NCI-H1105 treated with DMSO at 0.1 percent for 48 hours (cell line): Measurements from ENCODE around the gene FHOD1.

Source experiments
- DNase-seq: peaks from one replicate; lab custom pipeline; 2025; lab: John Stamatoyannopoulos, UW

Gene FHOD1

GRCh38 chr16:67277294-67277998 is 30.2 kb upstream of the FHOD1 start:
- no peak for DNase-seq

GRCh38 chr16:67275321-67275720 is 28.0 kb upstream of the FHOD1 start:
- no peak for DNase-seq

GRCh38 chr16:67271446-67271845 is 24.2 kb upstream of the FHOD1 start:
- DNase-seq = no peak

GRCh38 chr16:67270931-67271338 is 23.7 kb upstream of the FHOD1 start:
- no peak for DNase-seq

GRCh38 chr16:67269766-67270165 is 22.5 kb upstream of the FHOD1 start:
- DNase-seq = no peak

GRCh38 chr16:67268136-67268579 is 20.9 kb upstream of the FHOD1 start:
- no peak for DNase-seq

GRCh38 chr16:67265834-67266233 is 18.6 kb upstream of the FHOD1 start:
- no peak for DNase-seq

GRCh38 chr16:67264866-67265265 is 17.6 kb upstream of the FHOD1 start:
- no peak for DNase-seq

GRCh38 chr16:67264277-67264676 is 17.0 kb upstream of the FHOD1 start:
- DNase-seq = no peak

- DNase-seq = no peak
Measured at GRCh38 chr16:67263201-67263600, 15.9 kb upstream of the FHOD1 start.

GRCh38 chr16:67260426-67261063 is 13.3 kb upstream of the FHOD1 start:
- DNase-seq = no peak

GRCh38 chr16:67259705-67260104 is 12.4 kb upstream of the FHOD1 start:
- DNase-seq = no peak

- DNase-seq = no peak
Measured at GRCh38 chr16:67258161-67258835, 11.0 kb upstream of the FHOD1 start.

GRCh38 chr16:67257486-67258160 is 10.3 kb upstream of the FHOD1 start:
- no peak for DNase-seq

GRCh38 chr16:67256701-67257230 is 9.5 kb upstream of the FHOD1 start:
- no peak for DNase-seq

- no peak for DNase-seq
Measured at GRCh38 chr16:67255553-67256221, 8.4 kb upstream of the FHOD1 start.

- no peak for DNase-seq
Measured at GRCh38 chr16:67254801-67255552, 7.7 kb upstream of the FHOD1 start.

GRCh38 chr16:67252609-67253497 is 5.6 kb upstream of the FHOD1 start:
- DNase-seq = no peak

GRCh38 chr16:67250045-67250327 is 2.7 kb upstream of the FHOD1 start:
- no peak for DNase-seq
